ENCODE measurements around the gene SKA3.
"Not testable (repeated sequence)": the region's sequence is repeated elsewhere in the genome, so short reads cannot be mapped to it uniquely, and the experiment has no call there.

SKA3 gene

GRCh38 chr13:21216332-21216731 is 40.0 kb upstream of the SKA3 start:
- H3K36me3 ChIP-seq (ENCODE audit: control insufficient read depth in 2 of 2, insufficient read depth in 1 of 2, low read length in 2 of 2), result no peaks in the 10 kb centered on the region
- TF ChIP-seq ZNF626 (tag by site-specific recombination; IDR thresholded peaks at IDR 0.05) (no peak), ZNF76 (tag by site-specific recombination; IDR thresholded peaks at IDR 0.05; ENCODE audit: borderline replicate concordance, low read depth) (no peak), ZNF48 (tag by site-specific recombination; IDR thresholded peaks at IDR 0.05) (no peak), ZNF623 (tag by site-specific recombination; IDR thresholded peaks at IDR 0.05) (no peak), ZBTB7A (tag by site-specific recombination; IDR thresholded peaks at IDR 0.05; ENCODE audit: low read depth) (no peak), ZNF302 (tag by site-specific recombination; IDR thresholded peaks at IDR 0.05; ENCODE audit: low read depth) (no peak), ZNF239 (tag by site-specific recombination; IDR thresholded peaks at IDR 0.05) (no peak), ZNF514 (tag by site-specific recombination; IDR thresholded peaks at IDR 0.05) (no peak), ZNF707 (tag by site-specific recombination; IDR thresholded peaks at IDR 0.05) (no peak), ZNF660 (tag by site-specific recombination; IDR thresholded peaks at IDR 0.05) (no peak), REST (tag by site-specific recombination; IDR thresholded peaks at IDR 0.05) (no peak), BCL11B (tag by site-specific recombination; IDR thresholded peaks at IDR 0.05; ENCODE audit: low read depth) (no peak), ZNF510 (tag by site-specific recombination; IDR thresholded peaks at IDR 0.05; ENCODE audit: insufficient replicate concordance) (no peak), ZNF639 (tag by site-specific recombination; IDR thresholded peaks at IDR 0.05) (no peak), ZNF521 (tag by site-specific recombination; IDR thresholded peaks at IDR 0.05) (no peak), SP2 (tag by site-specific recombination; IDR thresholded peaks at IDR 0.05) (no peak)
- TF ChIP-seq, protein P1, sequence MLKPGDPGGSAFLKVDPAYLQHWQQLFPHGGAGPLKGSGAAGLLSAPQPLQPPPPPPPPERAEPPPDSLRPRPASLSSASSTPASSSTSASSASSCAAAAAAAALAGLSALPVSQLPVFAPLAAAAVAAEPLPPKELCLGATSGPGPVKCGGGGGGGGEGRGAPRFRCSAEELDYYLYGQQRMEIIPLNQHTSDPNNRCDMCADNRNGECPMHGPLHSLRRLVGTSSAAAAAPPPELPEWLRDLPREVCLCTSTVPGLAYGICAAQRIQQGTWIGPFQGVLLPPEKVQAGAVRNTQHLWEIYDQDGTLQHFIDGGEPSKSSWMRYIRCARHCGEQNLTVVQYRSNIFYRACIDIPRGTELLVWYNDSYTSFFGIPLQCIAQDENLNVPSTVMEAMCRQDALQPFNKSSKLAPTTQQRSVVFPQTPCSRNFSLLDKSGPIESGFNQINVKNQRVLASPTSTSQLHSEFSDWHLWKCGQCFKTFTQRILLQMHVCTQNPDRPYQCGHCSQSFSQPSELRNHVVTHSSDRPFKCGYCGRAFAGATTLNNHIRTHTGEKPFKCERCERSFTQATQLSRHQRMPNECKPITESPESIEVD (tag by site-specific recombination; IDR thresholded peaks at IDR 0.05), result no peak
- TF ChIP-seq, protein P2, sequence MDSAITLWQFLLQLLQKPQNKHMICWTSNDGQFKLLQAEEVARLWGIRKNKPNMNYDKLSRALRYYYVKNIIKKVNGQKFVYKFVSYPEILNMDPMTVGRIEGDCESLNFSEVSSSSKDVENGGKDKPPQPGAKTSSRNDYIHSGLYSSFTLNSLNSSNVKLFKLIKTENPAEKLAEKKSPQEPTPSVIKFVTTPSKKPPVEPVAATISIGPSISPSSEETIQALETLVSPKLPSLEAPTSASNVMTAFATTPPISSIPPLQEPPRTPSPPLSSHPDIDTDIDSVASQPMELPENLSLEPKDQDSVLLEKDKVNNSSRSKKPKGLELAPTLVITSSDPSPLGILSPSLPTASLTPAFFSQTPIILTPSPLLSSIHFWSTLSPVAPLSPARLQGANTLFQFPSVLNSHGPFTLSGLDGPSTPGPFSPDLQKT (IDR thresholded peaks at IDR 0.05; ENCODE audit: borderline replicate concordance, low read depth, low read length), result no peak
- TF ChIP-seq, protein P3, sequence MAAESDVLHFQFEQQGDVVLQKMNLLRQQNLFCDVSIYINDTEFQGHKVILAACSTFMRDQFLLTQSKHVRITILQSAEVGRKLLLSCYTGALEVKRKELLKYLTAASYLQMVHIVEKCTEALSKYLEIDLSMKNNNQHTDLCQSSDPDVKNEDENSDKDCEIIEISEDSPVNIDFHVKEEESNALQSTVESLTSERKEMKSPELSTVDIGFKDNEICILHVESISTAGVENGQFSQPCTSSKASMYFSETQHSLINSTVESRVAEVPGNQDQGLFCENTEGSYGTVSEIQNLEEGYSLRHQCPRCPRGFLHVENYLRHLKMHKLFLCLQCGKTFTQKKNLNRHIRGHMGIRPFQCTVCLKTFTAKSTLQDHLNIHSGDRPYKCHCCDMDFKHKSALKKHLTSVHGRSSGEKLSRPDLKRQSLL (tag by site-specific recombination; IDR thresholded peaks at IDR 0.05), result no peak
- no peaks in the 10 kb centered on the region for H3K4me1 ChIP-seq (ENCODE audit: control insufficient read depth, insufficient read depth, low read length)
- H3K9me3 ChIP-seq (ENCODE audit: control insufficient read depth, insufficient read depth, low read depth, low read length), result no peaks in the 10 kb centered on the region
- no peak overlapping the region for H3K4me3 ChIP-seq (ENCODE audit: low read depth, low read length)
- POLR2A ChIA-PET, result no interaction called here
- CTCF ChIA-PET, result no interaction called here
- H3K27ac ChIP-seq (ENCODE audit: extremely low read depth, low read depth, low read length), result no peak overlapping the region

GRCh38 chr13:21215419-21215818 is 39.1 kb upstream of the SKA3 start:
- CTCF ChIA-PET; H3K4me1 ChIP-seq (ENCODE audit: control insufficient read depth, insufficient read depth, low read length); H3K36me3 ChIP-seq (ENCODE audit: control insufficient read depth in 2 of 2, insufficient read depth in 1 of 2, low read length in 2 of 2); H3K9me3 ChIP-seq (ENCODE audit: control insufficient read depth, insufficient read depth, low read depth, low read length); H3K4me3 ChIP-seq (ENCODE audit: low read depth, low read length); POLR2A ChIA-PET; H3K27ac ChIP-seq (ENCODE audit: extremely low read depth, low read depth, low read length): not testable (repeated sequence)
